ENCODE results near the gene S100A2.

The S100A2 gene

GRCh38 chr1:153537376-153537730, 28.3 kb downstream of the S100A2 start:
- H3K27me3 Mint-ChIP-seq: no peaks in the 10 kb centered on the region
- H3K4me1 Mint-ChIP-seq (ENCODE audit: low read depth): peaks cover 80% of the 10 kb centered on the region
- H3K9me3 Mint-ChIP-seq: no peaks in the 10 kb centered on the region
- H3K27ac Mint-ChIP-seq: peak overlapping the region; percentile 36
- H3K36me3 Mint-ChIP-seq (ENCODE audit: low read depth): peaks cover 15% of the 10 kb centered on the region
- H3K4me3 Mint-ChIP-seq: no peak overlapping the region

GRCh38 chr1:153536671-153537375, 28.8 kb downstream of the S100A2 start:
- peak overlapping the region; percentile 97 for H3K4me3 Mint-ChIP-seq
- no peaks in the 10 kb centered on the region for H3K27me3 Mint-ChIP-seq
- H3K9me3 Mint-ChIP-seq: no peaks in the 10 kb centered on the region
- H3K4me1 Mint-ChIP-seq (ENCODE audit: low read depth): peaks cover 80% of the 10 kb centered on the region
- peak overlapping the region; percentile 98 for H3K27ac Mint-ChIP-seq
- peaks cover 15% of the 10 kb centered on the region for H3K36me3 Mint-ChIP-seq (ENCODE audit: low read depth)

GRCh38 chr1:153536012-153536670, 29.5 kb downstream of the S100A2 start:
- H3K9me3 Mint-ChIP-seq: no peaks in the 10 kb centered on the region
- H3K4me3 Mint-ChIP-seq: peak overlapping the region; percentile 97
- peaks cover 80% of the 10 kb centered on the region for H3K4me1 Mint-ChIP-seq (ENCODE audit: low read depth)
- peaks cover 15% of the 10 kb centered on the region for H3K36me3 Mint-ChIP-seq (ENCODE audit: low read depth)
- H3K27me3 Mint-ChIP-seq: no peaks in the 10 kb centered on the region
- H3K27ac Mint-ChIP-seq: peak overlapping the region; percentile 98

- Mint-ChIP-seq H3K27me3 (no peaks in the 10 kb centered on the region), H3K9me3 (no peaks in the 10 kb centered on the region), H3K4me1 (ENCODE audit: low read depth) (peaks cover 79% of the 10 kb centered on the region), H3K36me3 (ENCODE audit: low read depth) (peaks cover 15% of the 10 kb centered on the region), H3K4me3 (peak within 1 kb of the TSS; percentile 97), H3K27ac (peak within 1 kb of the TSS; percentile 98)
Observed at GRCh38 chr1:153535242-153536011, 30.2 kb downstream of the S100A2 start, which contains the start of gene S100A6. TSS of gene S100A6 (minus strand) at chr1:153535991. CDS start at chr1:153535339, 652 bp downstream.

- H3K4me3 Mint-ChIP-seq: peak overlapping the region; percentile 97
- H3K4me1 Mint-ChIP-seq (ENCODE audit: low read depth): peaks cover 78% of the 10 kb centered on the region
- H3K27me3 Mint-ChIP-seq: no peaks in the 10 kb centered on the region
- H3K9me3 Mint-ChIP-seq: no peaks in the 10 kb centered on the region
- peak overlapping the region; percentile 90 for H3K27ac Mint-ChIP-seq
- H3K36me3 Mint-ChIP-seq (ENCODE audit: low read depth): peaks cover 15% of the 10 kb centered on the region
Observed at GRCh38 chr1:153534925-153535241, 30.8 kb downstream of the S100A2 start.

DNA sequence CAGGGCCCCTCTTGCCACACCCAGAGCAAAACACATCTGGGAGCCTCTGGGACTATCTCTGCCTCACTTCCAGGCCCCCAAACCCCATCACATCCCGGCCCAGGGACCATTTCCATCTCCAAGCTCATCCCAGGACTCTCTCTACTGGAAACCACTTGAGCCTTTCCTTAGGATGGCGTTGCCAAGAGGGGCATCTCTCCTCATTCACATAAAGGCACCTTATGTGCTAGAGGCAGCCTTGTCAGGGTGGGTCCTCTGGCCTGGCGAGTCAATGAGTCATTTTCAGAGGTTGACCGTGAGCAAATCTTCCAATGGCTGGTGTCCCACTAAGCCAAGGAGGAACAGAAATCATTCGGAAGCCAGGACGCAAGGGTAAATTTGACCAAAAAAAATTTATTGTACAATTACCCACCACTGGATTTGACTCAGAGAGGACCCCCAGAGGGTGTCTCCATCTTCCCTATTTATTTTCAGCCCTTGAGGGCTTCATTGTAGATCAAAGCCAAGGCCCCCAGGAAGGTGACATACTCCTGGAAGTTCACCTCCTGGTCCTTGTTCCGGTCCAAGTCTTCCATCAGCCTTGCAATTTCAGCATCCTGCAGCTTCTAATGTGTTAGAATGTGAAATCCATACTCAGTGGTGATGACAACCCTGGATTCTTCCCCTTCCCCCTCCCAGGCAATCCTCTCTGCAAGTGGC, 31.3 kb downstream of the S100A2 start:
- Mint-ChIP-seq H3K4me1 (ENCODE audit: low read depth) (peaks cover 73% of the 10 kb centered on the region), H3K9me3 (no peaks in the 10 kb centered on the region)

GRCh38 chr1:153533689-153534201, 31.9 kb downstream of the S100A2 start:
- Mint-ChIP-seq H3K27ac (peak overlapping the region; percentile 96), H3K36me3 (ENCODE audit: low read depth) (peaks cover 15% of the 10 kb centered on the region), H3K9me3 (no peaks in the 10 kb centered on the region), H3K27me3 (no peaks in the 10 kb centered on the region), H3K4me1 (ENCODE audit: low read depth) (peaks cover 75% of the 10 kb centered on the region), H3K4me3 (peak overlapping the region; percentile 97)

More for the DNA sequence above, 31.3 kb downstream of the S100A2 start:
- Mint-ChIP-seq H3K27me3 (no peaks in the 10 kb centered on the region), H3K36me3 (ENCODE audit: low read depth) (peaks cover 15% of the 10 kb centered on the region), H3K4me3 (peak overlapping the region; percentile 97), H3K27ac (peak overlapping the region; percentile 90)

DNA sequence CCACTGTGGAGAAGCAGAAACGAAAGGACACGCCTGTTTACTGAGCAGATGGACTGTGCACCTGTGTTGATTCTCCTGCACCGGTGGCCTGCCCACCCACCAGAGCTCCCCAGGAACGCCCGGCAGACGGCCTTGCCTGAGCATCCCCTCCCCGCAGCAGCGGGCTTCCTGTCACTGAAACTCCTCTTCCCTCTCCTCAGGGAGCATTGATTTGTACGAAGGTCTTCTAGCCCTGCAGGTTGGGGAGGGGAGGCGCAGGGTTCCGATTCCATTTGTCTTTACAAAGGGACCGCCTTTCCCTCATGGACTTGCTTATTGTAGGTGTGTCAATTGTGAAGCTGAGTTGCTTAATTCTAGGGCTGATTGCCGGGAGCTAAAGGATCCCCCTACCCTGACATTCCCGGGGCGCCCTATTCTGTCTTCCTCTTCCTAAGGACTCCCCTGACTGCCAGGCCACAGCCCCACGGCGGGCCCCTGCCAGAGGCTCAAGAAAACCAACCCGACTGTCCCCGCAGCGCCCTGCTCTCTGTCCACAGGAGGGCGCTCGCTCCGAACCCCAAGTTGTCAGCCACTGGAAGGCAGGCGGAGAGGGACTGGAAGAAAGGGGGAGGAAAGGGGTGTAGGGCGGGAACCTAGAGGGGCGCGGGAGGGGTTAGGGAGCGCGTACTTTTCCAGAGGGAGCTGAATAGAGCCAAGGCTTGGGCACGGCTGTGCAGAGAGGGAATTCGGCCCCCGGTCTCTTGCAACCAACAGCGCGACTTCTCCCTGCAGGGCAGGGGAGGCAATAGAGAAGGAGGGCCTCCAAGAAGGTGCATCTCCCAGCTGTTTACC, 32.7 kb downstream of the S100A2 start:
- Mint-ChIP-seq H3K4me1 (ENCODE audit: low read depth) (peaks cover 71% of the 10 kb centered on the region), H3K9me3 (no peaks in the 10 kb centered on the region), H3K4me3 (peak overlapping the region; percentile 97), H3K27me3 (no peaks in the 10 kb centered on the region), H3K27ac (peak overlapping the region; percentile 96), H3K36me3 (ENCODE audit: low read depth) (peaks cover 15% of the 10 kb centered on the region)

DNA sequence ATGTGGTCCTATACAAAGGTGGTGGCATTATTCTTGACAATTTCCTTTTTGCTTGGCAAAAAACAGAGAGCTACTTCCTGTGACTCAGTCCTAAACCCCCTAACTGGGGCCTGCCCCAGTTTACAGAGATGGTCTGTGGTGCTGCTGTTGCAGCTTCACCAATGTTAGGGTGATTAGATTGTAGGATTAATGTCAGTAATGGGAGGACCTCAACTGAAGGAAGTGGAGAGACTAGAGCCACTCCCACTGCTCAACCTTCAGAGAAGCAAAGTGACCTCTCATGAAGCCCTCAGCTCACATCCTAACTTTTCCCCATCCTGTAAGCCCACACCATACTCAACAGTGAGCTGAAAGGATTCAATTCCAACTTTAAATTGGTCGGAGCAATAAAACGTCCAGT, 33.5 kb downstream of the S100A2 start:
- Mint-ChIP-seq H3K4me1 (ENCODE audit: low read depth) (peaks cover 64% of the 10 kb centered on the region), H3K9me3 (no peaks in the 10 kb centered on the region), H3K4me3 (peak overlapping the region; percentile 97), H3K27ac (peak overlapping the region; percentile 96), H3K36me3 (ENCODE audit: low read depth) (peaks cover 15% of the 10 kb centered on the region), H3K27me3 (no peaks in the 10 kb centered on the region)

- peaks cover 59% of the 10 kb centered on the region for H3K4me1 Mint-ChIP-seq (ENCODE audit: low read depth)
- peak overlapping the region; percentile 96 for H3K27ac Mint-ChIP-seq
- H3K9me3 Mint-ChIP-seq: no peaks in the 10 kb centered on the region
- H3K27me3 Mint-ChIP-seq: no peaks in the 10 kb centered on the region
- peak overlapping the region; percentile 26 for H3K4me3 Mint-ChIP-seq
- H3K36me3 Mint-ChIP-seq (ENCODE audit: low read depth): peaks cover 15% of the 10 kb centered on the region
Observed at GRCh38 chr1:153531638-153532037, 34.0 kb downstream of the S100A2 start.

DNA sequence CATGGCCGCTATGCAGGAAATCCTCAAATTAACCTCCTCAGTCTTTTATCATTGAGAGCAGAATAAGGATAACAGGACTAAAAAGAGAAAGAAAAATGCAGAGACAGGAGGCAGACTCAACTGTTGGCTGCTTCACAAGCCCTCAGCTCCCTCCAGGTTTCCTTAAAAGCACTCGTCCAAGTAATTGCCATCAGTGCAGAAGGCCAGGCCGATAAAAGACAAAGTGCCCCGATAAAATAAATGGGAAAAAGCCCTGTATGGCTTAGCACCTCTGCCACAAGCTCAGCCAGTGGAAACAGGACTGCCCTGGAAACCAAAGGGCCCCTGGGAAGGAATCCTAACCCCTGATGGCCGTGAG, 38.0 kb downstream of the S100A2 start:
- no peaks in the 10 kb centered on the region for H3K9me3 Mint-ChIP-seq

DNA sequence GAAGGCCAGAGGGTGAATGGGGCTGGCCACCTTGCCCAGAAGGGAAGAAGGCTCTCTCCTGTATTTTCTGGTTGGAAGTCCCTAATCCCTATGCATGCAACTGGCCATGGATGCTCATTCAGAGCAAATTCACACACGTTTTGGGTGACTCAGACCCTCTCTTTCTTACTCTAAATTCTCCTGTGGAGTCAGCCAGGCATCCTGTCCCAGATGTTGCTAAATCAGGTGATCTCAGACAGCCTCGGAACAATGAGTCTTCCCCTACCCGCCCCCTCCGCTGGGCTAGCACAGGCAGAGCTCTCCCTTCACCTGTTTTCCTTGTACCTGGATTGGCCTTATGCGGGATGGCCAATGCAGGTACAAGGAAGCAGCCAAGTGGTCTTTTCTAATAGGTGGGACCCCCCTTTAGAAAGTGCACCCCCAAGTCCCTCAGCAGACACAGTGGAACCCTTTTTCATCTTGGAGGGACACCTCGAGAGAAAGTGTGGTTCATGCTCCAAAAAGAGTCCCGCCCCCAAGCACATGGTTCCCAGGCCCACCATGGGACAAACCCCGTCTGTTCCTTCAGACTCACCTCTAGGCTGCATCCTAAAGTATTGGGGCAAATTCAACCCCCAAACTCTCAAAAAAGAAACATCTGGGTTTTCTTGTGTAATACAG, 38.5 kb downstream of the S100A2 start:
- no peaks in the 10 kb centered on the region for H3K36me3 Mint-ChIP-seq (ENCODE audit: low read depth)
- H3K27me3 Mint-ChIP-seq: no peaks in the 10 kb centered on the region
- H3K4me1 Mint-ChIP-seq (ENCODE audit: low read depth): peaks cover 30% of the 10 kb centered on the region
- no peaks in the 10 kb centered on the region for H3K9me3 Mint-ChIP-seq
- H3K27ac Mint-ChIP-seq: no peak overlapping the region
- H3K4me3 Mint-ChIP-seq: no peak overlapping the region

More for the DNA sequence above, 38.0 kb downstream of the S100A2 start:
- H3K36me3 Mint-ChIP-seq (ENCODE audit: low read depth): no peaks in the 10 kb centered on the region
- peaks cover 30% of the 10 kb centered on the region for H3K4me1 Mint-ChIP-seq (ENCODE audit: low read depth)
- H3K4me3 Mint-ChIP-seq: no peak overlapping the region
- no peaks in the 10 kb centered on the region for H3K27me3 Mint-ChIP-seq
- H3K27ac Mint-ChIP-seq: no peak overlapping the region

GRCh38 chr1:153526132-153526543, 39.5 kb downstream of the S100A2 start:
- H3K4me3 Mint-ChIP-seq: no peak overlapping the region
- no peaks in the 10 kb centered on the region for H3K36me3 Mint-ChIP-seq (ENCODE audit: low read depth)
- no peaks in the 10 kb centered on the region for H3K9me3 Mint-ChIP-seq
- peaks cover 20% of the 10 kb centered on the region for H3K4me1 Mint-ChIP-seq (ENCODE audit: low read depth)
- no peaks in the 10 kb centered on the region for H3K27me3 Mint-ChIP-seq
- no peak overlapping the region for H3K27ac Mint-ChIP-seq
